Sigmoid colon (tissue), 4 donors: ENCODE measurements around the gene VPS37B.

ENCODE experiments used
- CTCF ChIP-seq, 4 experiments: fragments of 450-650 bp in 3 of 4; fragments of 200-600 bp in 1 of 4; IDR thresholded peaks; one replicate each; pipeline ENCODE4 v1.5.1; 2016 to 2019; ENCODE audit warnings: antibody characterized with exemption in 4 of 4, mild to moderate bottlenecking in 3 of 4, moderate library complexity in 2 of 4
- EP300 ChIP-seq, 4 donors: sonication (generic); formaldehyde crosslinking; IDR thresholded peaks; one replicate each; pipeline ENCODE4 v1.6.1; 2017; ENCODE audit warnings: antibody characterized with exemption in 4 of 4
- POLR2AphosphoS5 ChIP-seq, 4 donors: sonication (generic); formaldehyde crosslinking; IDR thresholded peaks; one replicate each; pipeline ENCODE4 v1.6.1; 2017; ENCODE audit warnings: antibody characterized with exemption in 4 of 4

- TF ChIP-seq POLR2AphosphoS5 (IDR thresholded peaks at IDR 0.05) (no peak), CTCF (IDR thresholded peaks at IDR 0.05) (no peak), EP300 (IDR thresholded peaks at IDR 0.05) (no peak)
Measured at GRCh38 chr12:122861587-122861970, 34.3 kb downstream of the VPS37B start.
